DND-41 (cell line): ENCODE measurements around the gene UBE3A.

ENCODE experiments used
- CTCF ChIP-seq: IDR thresholded peaks from 2 replicates; pipeline ENCODE4 v1.5.1; 2012; ENCODE audit warnings: borderline replicate concordance, low read length, moderate library complexity, mild to moderate bottlenecking; ENCODE audit not compliant: poor library complexity, severe bottlenecking; ENCODE audit errors: extremely low read depth
- EZH2 ChIP-seq: IDR thresholded peaks from 3 replicates; pipeline ENCODE4 v1.6.1; 2012; ENCODE audit warnings: borderline replicate concordance, low read depth, mild to moderate bottlenecking, moderate library complexity, low read length, inconsistent platforms; ENCODE audit not compliant: severe bottlenecking

DNA sequence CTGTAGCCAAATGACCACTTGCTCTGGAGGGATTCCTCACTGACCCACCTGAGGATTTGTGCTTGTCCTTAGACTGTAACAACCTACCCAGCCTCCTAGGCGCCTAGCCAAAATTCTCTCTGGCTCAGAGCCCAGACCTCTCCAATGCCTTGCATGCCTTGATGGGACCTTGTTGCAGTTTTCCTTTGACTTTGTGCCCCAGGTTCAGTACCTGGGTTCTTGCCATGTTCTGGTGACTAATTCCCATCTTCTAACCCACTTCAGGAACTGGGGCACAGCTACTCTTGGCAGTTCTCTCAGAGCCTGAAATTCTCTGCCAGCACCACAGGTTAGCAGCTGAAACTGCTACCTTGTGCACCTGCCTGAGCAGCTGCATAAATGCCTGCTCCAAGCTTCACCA lies 27.0 kb upstream of the UBE3A start:
- TF ChIP-seq CTCF (no peak), EZH2 (no peak)
